Islet precursor cell (in vitro differentiated cells): ENCODE results near the gene THSD7A.
A peak's percentile ranks its signal among the peaks of the same experiment; 100 is the strongest.

Source experiments
- DNase-seq: peaks from one replicate; pipeline ENCODE4 v3.0.0-alpha.2; 2018

THSD7A gene

DNA sequence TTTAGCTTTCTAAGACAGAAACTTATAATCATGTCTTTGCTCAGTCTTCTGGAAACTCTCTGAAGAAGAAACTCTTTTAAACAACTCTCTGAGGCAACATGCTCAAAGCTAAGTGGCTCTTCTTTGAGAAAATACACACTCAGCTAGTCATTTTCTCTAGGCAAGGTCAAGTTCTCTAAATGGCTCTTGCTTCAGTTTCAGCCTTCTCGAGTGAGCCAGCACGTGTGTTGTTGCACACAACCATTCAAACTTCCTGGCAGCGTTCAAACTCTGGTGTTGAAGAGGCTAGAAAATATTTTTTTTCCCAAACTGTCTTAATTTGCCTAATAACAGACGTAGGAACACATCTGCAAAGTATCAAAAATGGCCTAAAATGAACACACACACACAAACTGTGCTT is 129.1 kb downstream of the THSD7A start:
- DNase-seq, result no peak

DNA sequence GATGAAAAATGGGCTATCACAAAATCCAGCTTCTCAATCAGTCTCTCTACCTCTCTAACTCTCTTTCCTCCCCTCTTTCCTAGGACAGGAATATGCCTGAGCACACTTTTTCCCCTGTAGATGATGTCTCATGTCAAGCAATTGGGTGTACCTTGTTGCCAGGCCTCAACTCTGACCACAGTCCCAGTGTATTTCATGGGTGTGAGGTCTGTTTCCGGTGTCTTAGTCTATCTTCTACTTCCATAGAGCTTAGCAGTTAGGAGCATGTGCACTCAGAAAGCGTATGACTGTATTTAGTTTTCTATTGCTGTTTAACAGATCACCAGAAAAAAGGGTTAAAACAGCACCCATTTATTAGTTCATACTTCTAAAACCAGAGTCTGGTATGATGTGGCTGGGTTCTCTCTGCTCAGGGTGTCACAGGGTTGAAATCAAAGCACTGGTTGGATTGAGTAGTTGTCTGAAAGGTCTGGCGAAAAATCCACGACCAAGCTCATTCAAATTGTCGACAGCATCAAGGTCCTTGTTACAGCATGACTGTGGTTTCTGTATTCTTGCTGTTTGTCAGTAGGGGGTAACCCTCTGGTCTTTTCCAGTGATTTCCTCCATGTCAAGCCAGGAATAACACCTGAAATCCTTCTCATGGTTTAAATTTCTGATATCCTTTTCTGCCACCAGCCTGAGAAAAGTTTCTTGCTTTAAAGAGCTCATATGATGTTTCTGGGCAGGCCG is 130.0 kb downstream of the THSD7A start:
- no peak for DNase-seq

DNA sequence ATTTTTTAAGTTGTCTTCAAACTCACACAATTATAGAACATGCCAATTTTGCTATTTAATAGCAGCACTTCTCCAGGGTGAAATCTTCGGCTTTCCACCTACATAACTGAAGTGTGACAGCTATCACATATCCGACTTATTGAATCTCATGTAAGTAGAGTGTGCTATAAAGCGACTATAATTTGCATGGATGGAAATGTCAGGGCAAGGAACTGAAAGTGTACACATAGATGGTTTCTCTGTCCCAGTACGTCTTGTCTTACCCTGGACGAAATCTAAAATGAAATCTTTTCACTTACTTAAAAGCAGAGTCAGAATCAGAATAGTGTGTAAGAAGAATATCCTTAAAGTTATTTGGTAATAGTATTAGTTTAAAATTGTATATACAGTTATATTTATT is 132.3 kb downstream of the THSD7A start:
- no peak for DNase-seq

DNA sequence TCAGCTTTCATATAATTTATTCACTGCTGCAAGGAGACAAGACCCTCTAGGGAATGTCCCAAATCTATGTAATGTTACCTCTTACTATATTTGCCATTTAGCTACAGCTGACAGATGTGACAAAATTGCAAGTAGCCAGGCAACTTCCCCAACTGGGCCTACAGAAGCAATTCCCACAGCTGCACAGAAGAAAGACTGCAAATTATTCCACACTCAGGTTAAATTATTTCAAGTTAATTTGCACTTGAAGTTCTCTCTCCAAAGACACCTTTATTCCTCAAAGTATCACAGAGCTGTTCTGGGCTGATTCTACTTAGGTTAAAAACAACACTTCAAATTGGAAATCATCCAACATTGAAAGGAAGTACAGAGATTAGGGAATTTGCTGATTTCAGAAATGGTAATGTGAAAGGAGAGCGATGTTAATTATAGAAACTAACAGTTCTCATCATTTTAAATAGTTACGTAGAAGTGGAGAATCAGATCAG is 133.6 kb downstream of the THSD7A start:
- DNase-seq, result no peak

DNA sequence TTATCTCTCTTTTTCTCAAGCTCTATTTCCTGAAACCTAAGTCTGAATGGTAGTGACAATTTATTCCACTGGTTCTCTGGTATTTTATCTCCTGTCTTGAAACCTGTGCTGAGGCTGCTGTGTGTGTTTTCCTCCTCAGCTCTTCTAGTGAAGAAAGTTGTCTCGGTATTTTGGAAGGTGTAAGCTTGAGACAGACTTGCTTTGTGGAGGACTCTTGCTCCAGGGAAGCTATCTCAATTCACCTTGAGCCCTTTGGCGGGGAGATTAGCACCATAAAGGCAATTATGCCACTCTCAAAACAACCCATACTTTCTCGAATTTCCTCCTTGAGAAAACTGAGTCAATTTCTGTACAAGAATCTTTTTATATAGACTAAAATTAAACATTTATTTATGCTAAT is 141.6 kb downstream of the THSD7A start:
- DNase-seq, result no peak

DNA sequence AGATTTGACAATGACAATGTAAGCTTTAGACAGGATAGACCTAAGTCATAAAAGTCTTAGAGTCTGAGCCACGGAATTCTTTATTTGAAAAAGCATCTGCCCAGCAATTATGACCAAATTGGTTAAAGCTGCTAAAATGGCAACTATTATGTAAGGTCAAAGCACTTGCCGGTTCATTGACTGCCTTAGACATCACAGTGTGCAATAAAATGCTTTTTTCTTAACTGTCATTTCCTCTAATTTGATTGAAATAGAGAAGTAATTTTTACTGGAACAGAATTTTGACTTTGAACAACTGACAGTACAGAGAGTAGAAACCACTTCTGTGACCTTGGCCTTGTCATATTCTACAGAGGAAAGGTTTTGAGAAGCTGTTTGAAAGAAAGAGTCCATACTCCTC is 142.9 kb downstream of the THSD7A start:
- no peak for DNase-seq

DNA sequence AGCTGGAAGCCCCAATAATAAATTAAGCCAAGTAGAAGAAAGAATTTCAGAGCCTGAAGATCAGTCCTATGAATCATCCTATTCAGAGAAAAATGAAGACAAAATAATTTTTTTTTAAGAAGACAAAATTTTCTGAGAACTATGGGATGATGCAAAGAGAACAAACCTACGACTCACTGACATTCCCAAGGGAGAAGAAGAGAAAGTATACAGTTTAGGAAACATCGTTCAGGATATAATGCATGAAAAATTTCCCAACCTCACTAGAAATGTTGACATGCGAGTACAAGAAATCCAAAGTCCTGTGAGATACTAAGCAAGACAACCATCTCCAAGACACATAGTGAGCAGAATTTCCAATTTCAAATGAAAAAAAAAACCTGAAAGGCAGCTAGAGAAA is 150.5 kb downstream of the THSD7A start:
- DNase-seq, result no peak

DNA sequence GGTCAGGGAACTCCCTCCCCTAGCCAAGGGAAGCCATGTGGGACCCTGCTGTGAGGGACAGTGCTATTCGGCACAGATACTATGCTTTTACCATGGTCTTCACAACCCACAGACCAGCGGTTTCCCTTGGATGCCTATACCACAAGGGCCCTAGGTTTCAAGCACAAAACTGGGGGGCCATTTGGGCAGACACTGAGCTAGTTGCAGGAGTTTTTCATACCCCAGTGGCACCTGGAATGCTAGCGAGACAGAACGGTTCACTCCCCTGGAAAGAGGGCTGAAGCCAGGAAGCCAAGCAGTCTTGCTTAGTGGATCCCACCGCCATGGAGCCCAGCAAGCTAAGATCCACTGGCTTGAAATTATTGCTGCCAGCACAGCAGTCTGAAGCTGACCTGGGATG is 156.8 kb downstream of the THSD7A start:
- no peak for DNase-seq

DNA sequence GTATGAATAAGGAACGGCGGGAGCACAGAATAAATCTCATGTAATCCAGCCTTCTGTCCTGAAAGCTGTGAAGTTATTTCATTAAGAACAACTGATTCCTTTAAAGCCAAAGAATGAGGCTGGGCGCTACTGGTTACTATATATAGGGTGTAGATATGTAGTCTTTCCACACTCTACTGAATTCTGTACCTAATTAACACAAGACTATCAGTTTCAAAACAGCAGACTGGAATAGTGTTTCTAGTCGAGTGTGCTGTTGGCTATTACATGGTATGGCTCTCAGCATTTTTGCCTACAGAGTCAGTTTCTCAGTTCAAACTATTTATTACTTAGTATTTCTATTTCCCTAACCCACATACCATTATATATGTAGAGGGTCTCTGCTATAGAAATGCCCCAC is 163.3 kb downstream of the THSD7A start:
- no peak for DNase-seq

DNA sequence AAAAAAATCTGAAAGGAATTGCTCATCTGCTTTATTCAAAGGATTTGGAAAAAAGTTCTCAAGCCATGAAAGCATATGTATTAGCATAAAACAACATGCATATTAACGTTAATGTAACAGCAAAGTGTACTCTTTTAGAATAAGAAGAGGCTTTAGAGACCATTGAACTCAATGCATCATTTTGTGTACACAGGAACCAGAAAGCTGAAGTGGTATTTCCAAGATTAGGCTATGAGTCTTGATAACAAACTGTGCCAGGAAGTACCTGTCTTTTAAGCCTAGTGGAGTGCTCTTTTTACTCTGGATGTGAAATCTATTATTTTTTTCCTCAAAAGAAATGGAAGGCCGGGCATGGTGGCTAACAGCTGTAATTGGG is 164.2 kb downstream of the THSD7A start:
- DNase-seq, result no peak

DNA sequence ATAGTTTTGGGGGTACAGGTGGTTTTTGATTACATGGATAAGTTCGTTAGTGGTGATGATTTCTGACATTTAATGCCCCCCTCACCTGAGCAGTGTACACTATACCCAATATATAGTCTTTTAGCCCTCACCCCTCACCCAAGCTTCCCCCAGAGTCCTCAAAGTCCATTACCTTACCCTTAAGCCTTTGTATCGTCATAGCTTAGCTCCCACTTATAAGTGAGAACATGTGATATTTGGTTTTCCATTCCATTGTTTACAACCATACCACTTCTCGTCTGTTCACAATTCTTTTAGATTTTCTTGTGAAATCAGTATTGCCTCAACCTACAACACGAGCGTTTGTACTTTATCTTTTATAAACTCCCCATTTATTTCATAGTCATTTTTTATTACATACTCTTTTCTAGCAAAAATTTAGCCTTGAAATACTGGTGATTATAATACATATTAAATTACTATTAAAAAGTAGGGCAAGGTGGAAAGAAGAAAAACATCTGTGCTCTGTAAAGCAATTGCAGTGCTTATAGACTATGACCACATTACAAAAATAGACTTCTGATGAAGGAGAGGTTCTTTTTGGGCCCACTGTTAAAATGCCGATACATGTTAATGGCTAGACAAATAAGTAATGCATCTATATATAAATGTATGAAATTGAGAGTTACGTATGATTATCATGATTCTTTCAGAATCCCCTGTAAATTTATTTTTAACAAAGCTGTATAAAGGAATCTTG is 164.8 kb downstream of the THSD7A start:
- no peak for DNase-seq

DNA sequence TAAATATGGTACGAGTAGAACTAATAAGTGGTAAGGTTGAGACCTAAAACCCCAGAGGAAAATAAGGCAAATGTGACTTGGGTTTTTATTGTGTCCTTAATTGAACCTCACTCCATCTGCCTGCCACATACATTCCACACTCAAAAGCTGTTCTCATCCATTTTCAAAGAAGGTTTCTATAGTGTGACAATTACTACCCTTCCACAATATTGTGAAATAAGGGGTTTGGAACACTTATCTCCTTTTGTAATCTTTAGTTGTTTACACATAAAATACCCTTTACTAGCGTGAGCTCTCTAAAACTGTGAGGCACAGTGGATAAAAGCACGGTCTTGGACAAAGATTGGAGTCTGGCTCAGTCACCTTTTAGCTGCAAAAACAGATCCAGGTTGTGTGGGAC is 166.6 kb downstream of the THSD7A start:
- no peak for DNase-seq

DNA sequence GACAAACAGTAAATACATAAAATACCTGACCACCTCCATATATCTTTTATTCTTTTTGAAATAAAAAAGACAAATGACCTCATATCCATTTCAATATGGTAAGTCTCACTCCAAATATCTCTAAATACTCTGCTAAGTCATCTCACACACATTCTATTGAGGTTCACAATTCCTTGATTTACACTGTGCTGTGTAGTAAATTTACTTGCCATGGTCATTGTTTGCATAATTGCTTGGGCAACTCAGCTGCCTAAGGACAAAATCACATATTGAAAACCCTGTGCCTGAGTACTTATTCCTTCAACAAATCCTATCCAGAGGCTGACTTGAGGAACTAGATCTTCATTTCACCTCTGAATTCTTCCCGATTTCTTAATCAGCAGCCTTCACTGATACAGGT is 176.4 kb downstream of the THSD7A start:
- no peak for DNase-seq

DNA sequence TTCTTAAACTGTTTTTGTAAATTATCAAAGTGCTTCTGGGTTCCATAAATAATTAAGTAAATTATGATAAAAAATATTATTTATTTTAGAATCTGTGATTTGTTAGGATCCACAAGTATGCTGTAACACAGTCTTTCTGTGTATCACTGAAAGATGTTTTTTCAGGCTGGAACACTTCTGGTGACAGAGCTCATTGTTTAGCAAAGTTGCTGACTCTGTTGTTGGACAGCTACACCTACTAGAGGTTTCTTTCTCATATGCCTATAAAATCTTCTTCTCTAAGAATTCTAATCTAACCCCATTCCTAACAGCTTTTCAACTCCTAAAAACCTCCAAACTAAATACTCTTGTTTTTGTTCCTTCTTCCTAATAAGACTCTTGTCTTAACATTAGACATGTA is 176.8 kb downstream of the THSD7A start:
- no peak for DNase-seq

DNA sequence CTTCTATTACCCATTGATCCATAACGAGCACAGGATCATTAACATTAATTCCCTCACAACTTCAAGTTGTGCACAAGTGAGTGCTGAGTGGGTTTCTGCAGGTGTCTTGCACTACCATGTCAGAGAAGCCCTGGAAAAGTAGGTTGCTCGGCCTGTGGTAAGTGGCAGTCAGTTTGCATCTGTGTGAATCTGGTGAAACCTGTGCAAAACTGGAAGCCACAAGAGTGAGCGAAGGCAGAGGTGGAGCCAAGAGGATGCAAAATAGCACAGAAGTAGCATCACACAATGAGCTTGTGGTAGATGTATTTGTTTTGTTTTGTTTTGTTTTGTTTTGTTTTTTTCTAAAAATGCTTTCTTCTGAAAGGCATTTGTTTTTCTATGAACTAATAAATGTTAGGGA is 181.5 kb downstream of the THSD7A start:
- DNase-seq, result no peak

DNA sequence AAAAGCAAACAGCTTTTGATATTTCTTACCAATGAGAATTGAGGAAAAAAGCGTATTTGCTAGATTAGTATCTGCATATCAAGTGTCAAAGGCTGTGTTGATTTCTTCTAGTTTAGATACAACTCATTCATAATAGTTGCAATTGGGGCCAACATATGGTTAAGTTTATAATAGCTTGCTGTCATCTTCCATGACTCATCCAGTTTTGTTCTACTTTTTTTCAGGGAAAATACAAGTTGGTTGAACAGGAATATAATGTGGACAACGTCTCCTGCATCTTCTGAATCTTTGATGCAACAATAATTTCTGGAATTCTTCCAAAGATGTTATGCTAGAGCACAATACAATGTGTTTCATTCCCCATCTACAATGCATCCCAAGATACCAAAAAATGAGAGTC is 182.0 kb downstream of the THSD7A start:
- no peak for DNase-seq

DNA sequence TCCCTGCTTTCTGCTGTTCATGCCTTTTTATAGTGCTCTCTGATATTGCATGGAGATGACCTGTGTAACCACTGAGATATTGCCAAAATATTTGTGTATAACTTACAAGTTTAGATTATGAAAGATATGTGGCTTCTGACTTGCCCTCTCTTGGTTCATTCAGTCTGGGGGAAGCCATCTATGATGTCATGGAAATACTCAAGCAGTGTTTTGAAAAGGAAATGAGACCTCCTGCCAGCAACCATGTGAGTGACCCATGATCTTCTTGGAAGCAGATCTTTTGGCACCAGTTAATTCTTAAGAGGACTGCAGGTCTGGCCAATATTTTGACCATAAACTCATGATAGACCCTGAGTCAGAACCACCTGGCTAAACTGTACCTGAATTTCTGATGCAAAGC is 183.0 kb downstream of the THSD7A start:
- DNase-seq, result no peak

DNA sequence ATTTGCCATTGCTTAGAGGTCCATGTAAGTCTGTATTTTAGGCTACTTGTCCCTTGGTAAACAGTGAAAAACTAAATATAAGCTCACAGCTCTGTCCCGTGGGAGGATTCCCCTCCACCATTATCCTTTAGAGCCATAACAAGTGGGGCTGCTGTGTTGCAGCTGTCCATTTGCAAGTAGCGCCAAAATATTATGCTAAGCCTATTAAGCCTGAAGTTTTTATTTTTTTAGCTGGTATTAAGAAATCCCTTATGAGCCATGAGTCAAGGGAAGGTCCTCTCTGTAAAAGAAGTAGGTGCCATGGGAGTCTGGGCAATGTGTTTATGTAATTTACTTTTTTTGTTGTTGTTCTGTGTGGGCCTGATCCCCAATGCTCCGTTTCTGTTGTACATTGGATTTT is 183.9 kb downstream of the THSD7A start:
- no peak for DNase-seq

DNA sequence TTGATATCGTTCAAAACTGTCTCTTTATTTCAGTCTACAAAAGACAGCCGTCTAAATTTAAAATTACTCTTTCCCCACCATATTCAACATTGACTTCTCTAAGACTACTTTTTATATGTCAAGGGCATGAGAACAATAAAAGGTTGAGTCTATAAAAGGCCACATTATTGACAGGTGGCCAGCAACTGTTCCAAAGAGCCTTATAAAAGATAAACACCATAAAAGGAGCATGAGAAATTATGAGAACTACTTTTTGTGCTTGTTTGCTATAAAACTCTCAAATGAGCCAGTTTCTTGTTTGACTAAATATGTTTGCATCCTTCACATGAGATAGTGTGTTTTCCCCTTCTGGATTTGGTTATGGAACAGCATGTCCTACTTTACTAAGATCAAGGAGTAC is 189.2 kb downstream of the THSD7A start:
- no peak for DNase-seq

DNA sequence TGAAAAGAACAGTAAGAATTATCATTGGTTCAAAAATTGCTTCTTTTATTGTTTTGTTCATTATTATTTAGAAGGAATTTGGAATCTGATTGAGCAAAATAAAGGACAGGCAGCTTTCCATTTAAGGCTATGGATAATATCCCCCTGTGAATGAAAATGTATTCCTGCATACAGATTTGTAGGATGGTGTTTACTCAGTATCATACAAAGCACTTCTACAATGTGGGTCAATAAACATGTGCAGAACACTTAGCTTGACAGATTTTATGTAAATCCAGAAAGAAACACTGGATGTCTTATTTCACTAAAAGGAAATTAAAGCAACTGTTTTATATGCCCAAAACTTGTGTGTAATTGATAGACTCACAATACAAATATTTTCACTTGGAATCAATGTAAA is 189.7 kb downstream of the THSD7A start:
- DNase-seq, result no peak

DNA sequence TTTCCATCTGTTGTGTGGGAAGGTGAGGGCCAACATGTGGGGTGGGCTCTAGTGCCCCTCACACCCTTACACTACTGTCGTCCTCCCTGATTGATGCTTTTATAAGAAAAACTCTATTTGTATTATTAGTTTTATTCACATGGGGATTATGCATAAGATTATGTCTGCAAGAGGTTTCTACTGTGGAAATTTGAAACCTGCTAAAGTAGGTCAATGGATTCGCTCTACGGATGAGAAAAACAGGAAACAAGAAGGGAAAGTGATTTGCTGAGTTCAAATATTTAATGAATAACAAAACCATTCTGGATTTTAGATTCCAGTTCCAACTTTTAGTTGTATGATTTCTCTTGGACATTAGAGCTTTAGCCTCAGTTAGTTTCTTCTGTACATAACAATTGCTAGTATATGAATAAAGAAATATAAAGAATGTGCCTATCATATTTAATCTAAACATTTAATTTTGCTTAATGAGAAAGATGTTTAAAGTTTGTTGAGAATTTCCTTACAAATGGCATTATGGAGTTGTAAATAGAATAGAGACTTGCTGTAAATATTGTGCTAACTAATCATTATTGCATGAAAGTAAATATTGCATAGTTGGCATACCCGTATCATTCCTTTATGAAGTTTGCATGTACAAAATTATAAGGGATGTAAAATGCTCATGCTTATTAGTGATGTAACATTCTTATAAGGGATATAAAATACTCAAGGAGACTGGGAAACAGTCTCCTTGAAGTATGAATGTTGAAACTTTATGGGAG is 193.8 kb downstream of the THSD7A start:
- DNase-seq, result no peak

DNA sequence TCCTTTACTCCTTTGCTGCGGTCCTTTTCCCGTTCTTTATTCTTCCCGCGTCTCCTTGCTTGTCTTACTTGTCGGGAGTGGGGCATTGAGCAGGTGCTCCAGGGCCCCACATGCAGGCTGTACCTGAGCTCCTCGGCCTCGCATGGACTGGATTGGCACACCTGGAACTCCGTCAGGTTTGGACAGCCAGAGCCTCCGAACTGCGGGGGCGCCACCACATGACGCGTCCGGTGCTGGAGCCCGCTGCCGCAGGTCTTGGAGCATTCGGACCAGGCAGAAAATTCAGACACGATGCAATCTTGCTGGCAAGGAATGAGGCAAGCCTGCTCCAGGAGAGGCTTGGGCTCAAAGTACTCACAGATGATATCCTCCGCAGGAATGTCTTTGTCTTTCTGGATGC is 195.7 kb downstream of the THSD7A start:
- DNase-seq, result peak; percentile 54

DNA sequence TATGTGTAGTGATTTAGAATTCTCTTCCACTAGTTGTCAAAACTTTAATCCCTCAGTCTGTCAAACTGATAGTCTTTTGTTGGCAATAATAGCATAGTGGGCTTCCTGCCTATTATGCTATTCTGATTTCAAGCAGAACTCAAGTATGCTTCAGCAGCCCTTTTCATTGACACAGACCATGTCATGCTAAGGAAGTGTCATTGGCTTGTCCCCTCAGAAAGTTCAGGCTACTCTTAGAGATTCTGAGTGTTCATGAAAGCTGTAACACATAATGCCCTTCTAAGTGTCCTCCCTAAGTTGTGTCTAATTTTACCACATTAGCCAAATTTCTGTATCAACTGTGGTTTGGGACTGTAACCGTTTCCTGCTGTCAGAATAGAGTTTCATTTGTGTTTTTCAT is 198.7 kb downstream of the THSD7A start:
- no peak for DNase-seq

DNA sequence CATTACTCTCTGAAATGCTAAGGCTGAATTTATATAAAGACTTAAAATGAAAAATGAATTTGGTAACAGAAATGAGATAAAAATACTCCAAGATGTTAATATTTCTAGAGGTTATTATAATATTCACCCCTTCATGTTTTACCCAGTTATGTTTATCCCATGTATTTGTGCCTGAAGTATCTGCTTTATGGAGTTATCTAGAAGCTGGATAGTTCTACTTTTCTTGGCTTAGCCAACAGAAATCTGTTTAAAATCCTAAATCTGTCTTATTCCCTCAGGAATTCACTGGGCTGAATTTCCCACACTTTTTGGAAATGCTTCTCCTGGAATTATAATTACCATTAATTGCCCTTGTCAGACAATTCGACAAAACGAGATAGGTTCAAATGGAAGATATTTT is 201.6 kb downstream of the THSD7A start:
- DNase-seq, result no peak
